Neural cell (in vitro differentiated cells): ENCODE measurements around the gene TLE2. TPM values are rescaled to one million over a fixed set of nuclear protein-coding genes. Genes with fewer than 3 reads are reported as not detected.

ENCODE experiments used
- H2AFZ ChIP-seq: fragments of 200-600, 300-800 bp; sonication (generic), shearing (Covaris generic); 2 replicates; pipeline ENCODE4 v1.6.0; 2014; ENCODE audit warnings: low read depth, mild to moderate bottlenecking, antibody characterized with exemption, low read length, moderate library complexity
- H3F3A ChIP-seq: fragments of 200-600 bp; shearing (Covaris generic); 2 replicates; pipeline ENCODE4 v1.6.1; 2016; ENCODE audit warnings: mild to moderate bottlenecking, moderate library complexity, mixed read lengths, antibody characterized with exemption, low read length; ENCODE audit not compliant: insufficient read depth, poor library complexity, severe bottlenecking
- H3K27ac ChIP-seq: fragments of 200-600, 300-800 bp; sonication (generic), shearing (Covaris generic); 2 replicates; pipeline ENCODE4 v1.5.1; 2014; ENCODE audit warnings: mild to moderate bottlenecking, low read length, moderate library complexity
- H3K27me3 ChIP-seq: fragments of 300-800, 200-600 bp; sonication (generic), shearing (Covaris generic); 2 replicates; pipeline ENCODE4 v1.6.0; 2014; ENCODE audit warnings: mild to moderate bottlenecking, low read depth, low read length, moderate library complexity; ENCODE audit not compliant: insufficient read depth
- H3K36me3 ChIP-seq: fragments of 300-800, 200-600 bp; sonication (generic), shearing (Covaris generic); 2 replicates; pipeline ENCODE4 v1.5.1; 2014; ENCODE audit warnings: mild to moderate bottlenecking, antibody characterized with exemption, low read length, moderate library complexity; ENCODE audit not compliant: insufficient read depth
- H3K4me2 ChIP-seq: fragments of 300-800, 200-600 bp; sonication (generic), shearing (Covaris generic); 2 replicates; pipeline ENCODE4 v1.6.0; 2014; ENCODE audit warnings: mild to moderate bottlenecking, low read length
- H3K4me3 ChIP-seq: fragments of 300-800, 200-600 bp; sonication (generic), shearing (Covaris generic); 2 replicates; pipeline ENCODE4 v1.5.1; 2014; ENCODE audit warnings: mild to moderate bottlenecking, low read length, moderate library complexity
- H3K79me2 ChIP-seq: fragments of 200-600 bp; shearing (Covaris generic); replicated peaks from 2 replicates; pipeline ENCODE4 v1.6.0; 2014; ENCODE audit warnings: mild to moderate bottlenecking, low read length, moderate library complexity; ENCODE audit not compliant: insufficient read depth
- H3K9ac ChIP-seq: fragments of 300-800, 200-600 bp; sonication (generic), shearing (Covaris generic); 2 replicates; pipeline ENCODE4 v1.6.1; 2016; ENCODE audit warnings: mild to moderate bottlenecking, low read length, mixed read lengths
- H3K9me2 ChIP-seq: fragments of 200-600 bp; shearing (Covaris generic); 2 replicates; pipeline ENCODE4 v1.6.1; 2016; ENCODE audit warnings: mild to moderate bottlenecking, low read length, mixed read lengths; ENCODE audit not compliant: insufficient read depth
- H3K9me3 ChIP-seq: fragments of 200-600, 300-800 bp; sonication (generic), shearing (Covaris generic); 2 replicates; pipeline ENCODE4 v1.6.1; 2016; ENCODE audit warnings: mild to moderate bottlenecking, mixed run types, low read length, moderate library complexity, mixed read lengths
- H4K20me1 ChIP-seq: fragments of 200-600 bp; shearing (Covaris generic); 2 replicates; pipeline ENCODE4 v1.6.1; 2016; ENCODE audit warnings: mild to moderate bottlenecking, mixed run types; ENCODE audit not compliant: insufficient read depth
- CTCF ChIP-seq: fragments of 450-650 bp; IDR thresholded peaks from 2 replicates; pipeline ENCODE4 v1.5.1; 2014; ENCODE audit warnings: antibody characterized with exemption, mild to moderate bottlenecking, moderate library complexity; ENCODE audit not compliant: poor library complexity, severe bottlenecking
- EP300 ChIP-seq: fragments of 450-650 bp; conservative IDR thresholded peaks from 2 replicates; pipeline ENCODE4 v1.6.1; 2014; ENCODE audit warnings: antibody characterized with exemption, mild to moderate bottlenecking, moderate library complexity; ENCODE audit not compliant: poor library complexity, severe bottlenecking
- EZH2 ChIP-seq: fragments of 200-600, 300-800 bp; shearing (Covaris generic), sonication (generic); IDR thresholded peaks from 2 replicates; pipeline ENCODE4 v1.6.1; 2014; ENCODE audit warnings: antibody characterized with exemption, low read length, borderline replicate concordance, mild to moderate bottlenecking; ENCODE audit not compliant: insufficient read depth, poor library complexity, severe bottlenecking
- MXI1 ChIP-seq: fragments of 450-650 bp; conservative IDR thresholded peaks from 2 replicates; pipeline ENCODE4 v1.6.1; 2014; ENCODE audit warnings: antibody characterized with exemption, mild to moderate bottlenecking; ENCODE audit not compliant: poor library complexity, severe bottlenecking
- POLR2AphosphoS5 ChIP-seq: IDR thresholded peaks from 2 replicates; pipeline ENCODE4 v1.6.1; 2012
- RAD21 ChIP-seq: fragments of 450-650 bp; conservative IDR thresholded peaks from 2 replicates; pipeline ENCODE4 v1.6.1; 2014; ENCODE audit warnings: antibody characterized with exemption, mild to moderate bottlenecking, moderate library complexity
- REST ChIP-seq: IDR thresholded peaks from 2 replicates; pipeline ENCODE4 v1.6.1; 2012; ENCODE audit warnings: borderline replicate concordance
- SMC3 ChIP-seq: fragments of 450-650 bp; conservative IDR thresholded peaks from 2 replicates; pipeline ENCODE4 v1.6.1; 2014; ENCODE audit warnings: antibody characterized with exemption, mild to moderate bottlenecking, moderate library complexity; ENCODE audit not compliant: poor library complexity
- TAF1 ChIP-seq: IDR thresholded peaks from 2 replicates; pipeline ENCODE4 v1.6.1; 2012; ENCODE audit warnings: low read depth
- polyA plus RNA-seq: library from polyadenylated mRNA; depleted of rRNA; stranded (reverse); fragments of >200 nt; gene quantifications from 2 replicates; pipeline ENCODE4 v1.2.3, GENCODE V29; 2014

The TLE2 gene
- polyA plus RNA-seq, 1 donor from 2014 or later: 7.0 TPM

- H3K27ac ChIP-seq: no peak overlapping the region
- H3K27me3 ChIP-seq: peaks cover 18% of the 10 kb centered on the region
- H2AFZ ChIP-seq: no peak overlapping the region
- H3K9me2 ChIP-seq: no peaks in the 10 kb centered on the region
- H3K9ac ChIP-seq: no peak overlapping the region
- H3K4me3 ChIP-seq: no peak overlapping the region
- no peaks in the 10 kb centered on the region for H4K20me1 ChIP-seq
- no peaks in the 10 kb centered on the region for H3K9me3 ChIP-seq
- H3K4me2 ChIP-seq: no peak overlapping the region
- TF ChIP-seq EP300: no peak
- no peak for TF ChIP-seq MXI1
- no peak for TF ChIP-seq SMC3
- TF ChIP-seq EZH2: no peak
- no peak for TF ChIP-seq CTCF
- TF ChIP-seq TAF1: no peak
- no peak for TF ChIP-seq POLR2AphosphoS5
- no peak for TF ChIP-seq RAD21
- no peak for TF ChIP-seq REST
- no peaks in the 10 kb centered on the region for H3K36me3 ChIP-seq
- H3K79me2 ChIP-seq: no peaks in the 10 kb centered on the region
- no peaks in the 10 kb centered on the region for H3F3A ChIP-seq
These were observed 39.7 kb downstream of the TLE2 start for GRCh38 chr19:2989236-2989946.

- no peaks in the 10 kb centered on the region for H4K20me1 ChIP-seq
- H3K9ac ChIP-seq: no peak overlapping the region
- H3K4me3 ChIP-seq: no peak overlapping the region
- H3F3A ChIP-seq: no peaks in the 10 kb centered on the region
- H3K36me3 ChIP-seq: no peaks in the 10 kb centered on the region
- H3K4me2 ChIP-seq: no peak overlapping the region
- no peaks in the 10 kb centered on the region for H3K9me3 ChIP-seq
- H3K27me3 ChIP-seq: peaks cover 22% of the 10 kb centered on the region
- no peaks in the 10 kb centered on the region for H3K79me2 ChIP-seq
- no peaks in the 10 kb centered on the region for H3K9me2 ChIP-seq
- no peak overlapping the region for H3K27ac ChIP-seq
- no peak overlapping the region for H2AFZ ChIP-seq
- TF ChIP-seq TAF1: no peak
These were observed 40.5 kb downstream of the TLE2 start for GRCh38 chr19:2988568-2988967.
